Parathyroid adenoma (tissue), 2 donors: ENCODE results near the gene AADACL3.
"Not testable (repeated sequence)": the region's sequence is repeated elsewhere in the genome, so short reads cannot be mapped to it uniquely, and the experiment has no call there.

Source experiments
- H2AFZ ChIP-seq: fragments of 300-600 bp; sonication (generic); one replicate; pipeline ENCODE4 v1.7.0; 2017; ENCODE audit warnings: antibody characterized with exemption, mild to moderate bottlenecking
- H3K27ac ChIP-seq: fragments of 300-600 bp; sonication (generic); one replicate; pipeline ENCODE4 v1.7.0; 2017
- H3K27me3 ChIP-seq: fragments of 300-600 bp; sonication (generic); one replicate; pipeline ENCODE4 v1.7.0; 2017; ENCODE audit warnings: low read length; ENCODE audit not compliant: control insufficient read depth, insufficient read depth
- H3K36me3 ChIP-seq: fragments of 300-600 bp; sonication (generic); one replicate; pipeline ENCODE4 v1.7.0; 2017; ENCODE audit warnings: low read length; ENCODE audit not compliant: control insufficient read depth, insufficient read depth
- H3K4me1 ChIP-seq: fragments of 300-600 bp; sonication (generic); one replicate; pipeline ENCODE4 v1.7.0; 2017; ENCODE audit warnings: control low read depth
- H3K4me2 ChIP-seq: fragments of 300-600 bp; sonication (generic); one replicate; pipeline ENCODE4 v1.7.0; 2017; ENCODE audit warnings: low read length
- H3K4me3 ChIP-seq: fragments of 300-600 bp; sonication (generic); one replicate; pipeline ENCODE4 v1.7.0; 2017; ENCODE audit warnings: low read depth, low read length
- H3K79me2 ChIP-seq: fragments of 300-600 bp; sonication (generic); one replicate; pipeline ENCODE4 v1.7.0; 2017; ENCODE audit warnings: control low read depth
- H3K9ac ChIP-seq: fragments of 300-600 bp; sonication (generic); one replicate; pipeline ENCODE4 v1.7.0; 2017; ENCODE audit warnings: mild to moderate bottlenecking
- H3K9me3 ChIP-seq: fragments of 300-600 bp; sonication (generic); one replicate; pipeline ENCODE4 v1.7.0; 2017; ENCODE audit warnings: low read length; ENCODE audit not compliant: control insufficient read depth
- TF ChIP-seq, protein P1 (sequence below): fragments of 300-600 bp; sonication (generic); IDR thresholded peaks from one replicate; pipeline ENCODE4 v1.7.0; 2017; ENCODE audit warnings: antibody characterized with exemption, mild to moderate bottlenecking
- donor health status: primary hyperparathyroidism.

Gene AADACL3

DNA sequence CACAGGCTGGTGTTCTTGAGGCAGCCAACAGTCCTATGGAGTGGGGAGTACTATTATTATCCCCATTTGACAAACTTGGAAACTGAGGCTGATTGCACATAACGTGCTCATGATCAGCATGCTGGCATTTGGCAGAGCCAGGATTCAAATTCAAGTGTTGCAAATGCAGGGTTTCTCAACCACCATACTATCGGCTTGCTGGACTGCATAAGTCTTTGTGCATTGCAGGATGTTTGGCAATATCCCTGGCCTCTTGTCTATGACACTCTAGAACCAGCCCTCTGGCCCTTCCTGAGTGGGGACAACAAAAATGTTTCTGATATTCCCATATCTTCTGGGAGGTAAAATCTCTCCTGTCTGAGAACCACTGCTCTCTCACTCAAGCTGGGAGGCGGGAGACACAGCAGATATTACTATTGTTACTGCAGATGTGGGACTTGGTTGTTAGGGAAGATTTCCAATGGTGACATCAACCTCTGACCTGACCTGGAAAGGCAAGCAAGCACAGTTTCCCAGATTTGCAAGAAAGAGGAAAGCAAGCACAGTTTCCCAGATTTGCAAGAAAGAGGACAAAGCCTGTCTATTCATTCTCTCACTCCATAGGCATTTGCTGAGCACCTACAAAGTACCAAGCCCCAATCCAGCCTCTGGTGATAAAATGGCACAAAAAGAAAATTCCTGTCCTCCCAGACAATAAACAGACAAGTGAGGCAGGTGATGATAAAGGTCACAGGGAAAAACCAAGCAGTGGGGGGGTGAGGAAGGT lies 1.0 kb upstream of the AADACL3 start:
- H3K4me2 ChIP-seq, result no peak overlapping the region
- H3K4me3 ChIP-seq, result no peak overlapping the region
- H2AFZ ChIP-seq, result no peak overlapping the region
- H3K79me2 ChIP-seq, result no peaks in the 10 kb centered on the region
- no peak overlapping the region for H3K27ac ChIP-seq
- H3K36me3 ChIP-seq, result no peaks in the 10 kb centered on the region
- no peak overlapping the region for H3K9ac ChIP-seq
- H3K9me3 ChIP-seq, result no peaks in the 10 kb centered on the region
- H3K27me3 ChIP-seq, result no peaks in the 10 kb centered on the region
- no peaks in the 10 kb centered on the region for H3K4me1 ChIP-seq
- TF ChIP-seq, protein P1, sequence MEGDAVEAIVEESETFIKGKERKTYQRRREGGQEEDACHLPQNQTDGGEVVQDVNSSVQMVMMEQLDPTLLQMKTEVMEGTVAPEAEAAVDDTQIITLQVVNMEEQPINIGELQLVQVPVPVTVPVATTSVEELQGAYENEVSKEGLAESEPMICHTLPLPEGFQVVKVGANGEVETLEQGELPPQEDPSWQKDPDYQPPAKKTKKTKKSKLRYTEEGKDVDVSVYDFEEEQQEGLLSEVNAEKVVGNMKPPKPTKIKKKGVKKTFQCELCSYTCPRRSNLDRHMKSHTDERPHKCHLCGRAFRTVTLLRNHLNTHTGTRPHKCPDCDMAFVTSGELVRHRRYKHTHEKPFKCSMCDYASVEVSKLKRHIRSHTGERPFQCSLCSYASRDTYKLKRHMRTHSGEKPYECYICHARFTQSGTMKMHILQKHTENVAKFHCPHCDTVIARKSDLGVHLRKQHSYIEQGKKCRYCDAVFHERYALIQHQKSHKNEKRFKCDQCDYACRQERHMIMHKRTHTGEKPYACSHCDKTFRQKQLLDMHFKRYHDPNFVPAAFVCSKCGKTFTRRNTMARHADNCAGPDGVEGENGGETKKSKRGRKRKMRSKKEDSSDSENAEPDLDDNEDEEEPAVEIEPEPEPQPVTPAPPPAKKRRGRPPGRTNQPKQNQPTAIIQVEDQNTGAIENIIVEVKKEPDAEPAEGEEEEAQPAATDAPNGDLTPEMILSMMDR, result no peak

DNA sequence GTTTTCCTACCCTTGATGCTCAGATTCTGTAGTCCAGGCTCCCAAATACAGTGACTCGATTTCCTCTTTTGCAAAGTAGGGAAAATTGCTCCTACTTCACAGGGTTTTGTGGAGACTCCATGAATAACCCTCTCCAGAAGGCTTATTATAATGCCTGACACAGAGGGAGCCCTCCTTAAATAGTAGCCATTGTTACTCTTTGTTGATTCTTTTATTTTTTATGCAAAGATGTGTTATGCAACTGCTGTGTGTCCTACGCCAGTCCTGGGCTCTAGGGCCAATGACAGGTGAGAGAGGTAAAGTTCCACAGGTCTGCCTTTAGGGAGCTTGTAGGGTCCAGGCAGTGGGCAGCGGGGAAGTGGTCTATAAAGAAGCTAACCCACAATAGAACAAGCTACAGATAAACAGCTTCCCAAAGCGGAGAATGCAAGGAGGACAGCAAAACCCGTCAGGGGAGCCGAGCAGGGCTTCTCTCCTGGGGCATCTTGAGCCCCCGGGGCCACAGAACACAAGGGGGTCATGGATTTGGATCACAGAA lies 1.5 kb downstream of the AADACL3 start:
- no peaks in the 10 kb centered on the region for H3K79me2 ChIP-seq
- no peak overlapping the region for H3K27ac ChIP-seq
- no peaks in the 10 kb centered on the region for H3K36me3 ChIP-seq
- no peak overlapping the region for H3K4me2 ChIP-seq
- H2AFZ ChIP-seq, result no peak overlapping the region
- no peak overlapping the region for H3K4me3 ChIP-seq
- no peaks in the 10 kb centered on the region for H3K9me3 ChIP-seq
- H3K9ac ChIP-seq, result no peak overlapping the region
- H3K27me3 ChIP-seq, result no peaks in the 10 kb centered on the region
- TF ChIP-seq, protein P1, result no peak
- no peaks in the 10 kb centered on the region for H3K4me1 ChIP-seq

DNA sequence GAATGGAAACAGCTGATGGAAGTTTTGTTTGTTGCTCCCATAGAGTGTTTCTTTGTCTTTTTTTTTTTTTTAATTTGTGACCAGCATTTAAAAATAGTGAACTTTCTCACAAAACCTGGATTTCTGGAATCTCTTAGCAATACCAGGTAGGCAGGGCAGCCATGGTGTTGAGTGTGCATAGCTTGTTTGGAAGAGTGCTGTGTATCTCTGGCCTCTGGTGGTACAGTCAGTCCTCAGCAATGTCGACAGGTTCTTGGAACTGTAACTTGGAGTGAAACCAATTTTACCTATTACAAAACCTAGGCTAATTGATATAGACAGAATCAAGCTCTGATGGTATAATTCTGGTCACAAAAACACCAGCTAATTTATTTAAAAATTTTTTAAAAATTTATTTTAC lies 6.7 kb downstream of the AADACL3 start:
- no peak overlapping the region for H3K4me2 ChIP-seq
- H3K4me3 ChIP-seq, result no peak overlapping the region
- H3K27me3 ChIP-seq, result no peaks in the 10 kb centered on the region
- no peaks in the 10 kb centered on the region for H3K9me3 ChIP-seq
- H3K4me1 ChIP-seq, result no peaks in the 10 kb centered on the region
- no peak overlapping the region for H2AFZ ChIP-seq
- no peaks in the 10 kb centered on the region for H3K36me3 ChIP-seq
- TF ChIP-seq, protein P1, result no peak
- no peak overlapping the region for H3K27ac ChIP-seq
- no peaks in the 10 kb centered on the region for H3K79me2 ChIP-seq
- H3K9ac ChIP-seq, result no peak overlapping the region

DNA sequence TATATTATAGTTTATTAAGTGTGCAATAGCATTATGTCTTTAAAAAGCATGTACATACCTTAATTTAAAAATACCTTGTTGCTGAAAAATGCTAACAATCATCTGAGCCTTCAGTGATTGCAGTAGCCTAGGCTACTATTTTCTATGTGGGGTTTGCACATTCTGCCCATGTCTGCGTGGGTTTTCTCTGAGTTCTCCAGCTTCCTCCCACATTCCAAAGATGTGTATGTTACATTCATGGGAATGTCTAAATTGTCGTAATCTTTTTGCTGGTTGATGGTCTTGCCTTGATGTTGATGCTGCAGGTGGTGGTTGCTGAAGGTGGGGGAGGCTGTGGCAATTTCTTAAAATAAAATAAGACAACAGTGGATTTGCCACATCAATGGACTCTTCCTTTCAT lies 12.5 kb downstream of the AADACL3 start:
- no peaks in the 10 kb centered on the region for H3K4me1 ChIP-seq
- H3K27me3 ChIP-seq, result no peaks in the 10 kb centered on the region
- no peak overlapping the region for H3K27ac ChIP-seq
- H3K36me3 ChIP-seq, result no peaks in the 10 kb centered on the region
- no peak overlapping the region for H3K4me2 ChIP-seq
- no peaks in the 10 kb centered on the region for H3K79me2 ChIP-seq
- no peaks in the 10 kb centered on the region for H3K9me3 ChIP-seq
- TF ChIP-seq, protein P1, result no peak
- H3K9ac ChIP-seq, result no peak overlapping the region
- H2AFZ ChIP-seq, result no peak overlapping the region
- H3K4me3 ChIP-seq, result no peak overlapping the region

DNA sequence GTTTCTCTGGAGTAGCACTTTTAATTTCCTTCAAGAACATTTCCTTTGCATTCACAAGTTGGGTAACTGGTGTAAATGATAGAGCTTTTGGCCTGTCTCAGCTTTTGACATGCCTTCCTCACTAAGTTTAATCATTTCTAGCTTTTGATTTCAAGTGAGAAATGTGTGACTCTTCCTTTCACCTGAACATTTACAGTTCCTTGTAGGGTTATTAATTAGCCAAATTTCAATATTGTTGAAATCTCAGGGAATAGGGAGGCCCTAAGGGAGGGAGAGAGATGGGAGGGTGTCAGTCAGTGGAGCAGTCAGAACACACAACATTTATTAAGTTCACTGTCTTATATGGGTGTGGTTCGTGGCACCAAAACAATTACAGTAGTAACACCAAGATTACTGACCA lies 14.2 kb downstream of the AADACL3 start:
- no peaks in the 10 kb centered on the region for H3K4me1 ChIP-seq
- no peak overlapping the region for H3K9ac ChIP-seq
- H2AFZ ChIP-seq, result no peak overlapping the region
- H3K27ac ChIP-seq, result no peak overlapping the region
- H3K4me2 ChIP-seq, result no peak overlapping the region
- no peak overlapping the region for H3K4me3 ChIP-seq
- H3K9me3 ChIP-seq, result no peaks in the 10 kb centered on the region
- H3K79me2 ChIP-seq, result no peaks in the 10 kb centered on the region
- no peaks in the 10 kb centered on the region for H3K27me3 ChIP-seq
- no peaks in the 10 kb centered on the region for H3K36me3 ChIP-seq
- TF ChIP-seq, protein P1, result no peak

DNA sequence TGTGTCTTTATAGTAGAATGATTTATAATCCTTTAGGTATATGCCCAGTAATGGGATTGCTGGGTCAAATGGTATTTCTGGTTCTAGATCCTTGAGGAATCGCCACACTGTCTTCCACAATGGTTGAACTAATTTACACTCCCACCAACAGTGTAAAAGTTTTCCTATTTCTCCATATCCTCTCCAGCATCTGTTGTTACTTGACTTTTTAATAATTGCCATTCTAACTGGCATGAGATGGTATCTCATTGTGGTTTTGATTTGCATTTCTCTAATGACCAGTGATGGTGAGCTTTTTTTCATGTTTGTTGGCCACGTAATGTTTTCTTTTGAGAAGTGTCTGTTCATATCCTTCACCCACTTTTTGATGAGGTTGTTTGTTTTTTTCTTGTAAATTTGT lies 15.2 kb downstream of the AADACL3 start:
- H2AFZ ChIP-seq, result not testable (repeated sequence)

More for the DNA sequence above, 15.2 kb downstream of the AADACL3 start:
- not testable (repeated sequence) for H3K27ac ChIP-seq, H3K36me3 ChIP-seq, H3K27me3 ChIP-seq, H3K4me1 ChIP-seq, H3K9me3 ChIP-seq, H3K4me2 ChIP-seq, H3K4me3 ChIP-seq, H3K9ac ChIP-seq, H3K79me2 ChIP-seq
